Muscle of leg (tissue), 11 donors: ENCODE data around the gene SLC12A6. TPM values are rescaled to one million over a fixed set of nuclear protein-coding genes. Genes with fewer than 3 reads are reported as not detected.
"Not testable (repeated sequence)": the region's sequence is repeated elsewhere in the genome, so short reads cannot be mapped to it uniquely, and the experiment has no call there.

ENCODE experiments used
- DNase-seq: peaks from one replicate; pipeline ENCODE4 v3.0.0; 2013
- H3K27ac ChIP-seq: one replicate; pipeline ENCODE4 v1.5.1; 2013; ENCODE audit warnings: mild to moderate bottlenecking, low read length, control low read depth
- H3K27me3 ChIP-seq: one replicate; pipeline ENCODE4 v1.6.1; 2013; ENCODE audit warnings: low read length; ENCODE audit not compliant: control insufficient read depth, insufficient read depth
- H3K36me3 ChIP-seq: one replicate; pipeline ENCODE4 v1.6.1; 2013; ENCODE audit warnings: low read length; ENCODE audit not compliant: control insufficient read depth, insufficient read depth
- H3K4me1 ChIP-seq: one replicate; pipeline ENCODE4 v1.6.1; 2013; ENCODE audit warnings: low read length; ENCODE audit not compliant: control insufficient read depth, insufficient read depth
- H3K4me3 ChIP-seq: one replicate; pipeline ENCODE4 v1.5.1; 2013; ENCODE audit warnings: low read length, control low read depth
- H3K9me3 ChIP-seq: replicated peaks from 2 replicates; pipeline ENCODE4 v1.6.1; 2013; ENCODE audit warnings: low read depth, low read length; ENCODE audit not compliant: control insufficient read depth
- WGBS: methylation state at CpG from one replicate; pipeline ENCODE4 v1.1.5; 2013; ENCODE audit warnings: missing lambda C conversion rate; ENCODE audit not compliant: insufficient coverage; 5-methylcytosine and 5-hydroxymethylcytosine counted together
- polyA plus RNA-seq, 8 donors: library from polyadenylated mRNA; unstranded; fragments of 120-200 nt; gene quantifications; one replicate each; pipeline versions ENCODE4 v1.2.1 to v1.2.3, GENCODE V29; 2013; ENCODE audit warnings: inconsistent platforms in 1 of 8, low replicate concordance in 1 of 8; ENCODE audit not compliant: insufficient read length in 8 of 8, insufficient read depth in 1 of 8
- total RNA-seq: library from RNA; stranded (reverse); fragments of 120-200 nt; gene quantifications from one replicate; pipeline ENCODE4 v1.2.4, GENCODE V29; 2013

SLC12A6 gene
- total and polyA plus RNA-seq, 9 donors, result 11.7 to 18.6 (median 15.3) TPM

DNA sequence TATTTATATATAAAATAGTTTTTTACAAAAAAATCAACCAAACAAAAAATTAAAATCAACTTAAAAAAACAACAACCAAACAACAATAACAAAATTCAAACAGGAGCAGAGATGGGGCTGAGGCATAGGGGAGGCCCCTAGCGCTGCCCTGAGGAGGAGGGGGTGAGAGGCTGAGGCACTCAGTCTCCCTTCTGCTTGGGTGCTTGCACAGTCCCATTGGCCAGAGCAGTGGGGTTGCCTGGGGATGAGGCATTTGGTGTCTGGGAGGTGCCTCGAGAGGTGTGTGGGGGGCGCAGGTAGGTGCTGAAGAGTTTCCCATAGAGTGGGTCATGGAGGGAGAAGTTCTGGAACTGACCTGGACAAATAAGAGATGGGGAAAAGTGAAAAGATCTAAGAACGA, 21.4 kb upstream of the SLC12A6 start:
- Histone ChIP-seq H3K27ac (no peak overlapping the region), H3K4me1 (no peaks in the 10 kb centered on the region), H3K9me3 (no peaks in the 10 kb centered on the region), H3K27me3 (no peaks in the 10 kb centered on the region), H3K4me3 (no peak overlapping the region), H3K36me3 (peaks cover 66% of the 10 kb centered on the region)
- 96% methylated on average over 3 of the region's 4 CpGs for WGBS
- no peak for DNase-seq

DNA sequence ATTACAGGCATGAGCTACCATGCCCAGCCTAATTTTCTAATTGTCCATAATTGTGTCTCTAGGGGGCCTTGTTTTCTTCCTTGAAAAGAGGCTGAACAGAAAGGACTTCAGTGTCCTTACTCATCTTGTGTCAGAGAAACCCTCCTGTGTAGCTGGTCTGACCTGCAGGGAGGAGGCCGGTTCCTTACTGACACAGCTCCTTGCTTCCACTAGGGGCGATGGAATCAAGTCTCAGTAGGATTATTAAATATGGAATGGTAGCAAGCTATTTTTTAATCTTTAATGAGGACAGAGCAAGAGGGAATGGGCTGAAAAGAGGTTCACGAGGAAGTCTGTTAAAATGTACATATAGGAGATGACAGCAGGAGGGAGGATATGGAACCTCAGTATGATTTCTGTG, 20.8 kb upstream of the SLC12A6 start:
- H3K27ac ChIP-seq, result no peak overlapping the region
- no peaks in the 10 kb centered on the region for H3K27me3 ChIP-seq
- H3K4me1 ChIP-seq, result no peaks in the 10 kb centered on the region
- H3K9me3 ChIP-seq, result no peaks in the 10 kb centered on the region
- no peak overlapping the region for H3K4me3 ChIP-seq
- H3K36me3 ChIP-seq, result peaks cover 60% of the 10 kb centered on the region
- DNase-seq, result no peak
- 100% methylated on average over 2 of the region's 3 CpGs for WGBS

DNA sequence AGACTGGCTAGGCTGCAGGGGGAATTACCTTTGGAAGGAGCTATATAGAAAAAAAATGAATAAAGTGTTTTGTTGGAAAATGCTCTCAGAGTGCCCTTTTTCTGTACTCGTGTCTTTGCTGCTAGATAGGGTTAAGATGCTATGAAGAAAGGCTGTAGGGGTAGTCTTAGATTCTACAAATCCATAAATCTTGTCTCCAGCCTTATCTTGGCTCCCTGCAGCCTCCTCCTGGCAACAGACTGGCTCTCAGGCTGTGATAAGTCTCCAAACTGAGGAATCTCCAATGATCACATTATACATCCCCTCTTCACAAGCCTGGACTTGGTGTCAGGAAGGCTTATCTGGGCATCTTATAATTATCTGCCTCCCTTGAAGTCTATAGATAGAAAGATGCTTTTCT, 20.1 kb upstream of the SLC12A6 start:
- Histone ChIP-seq H3K4me3 (no peak overlapping the region), H3K9me3 (no peaks in the 10 kb centered on the region), H3K36me3 (peaks cover 55% of the 10 kb centered on the region), H3K4me1 (no peaks in the 10 kb centered on the region), H3K27me3 (no peaks in the 10 kb centered on the region), H3K27ac (no peak overlapping the region)
- WGBS, result no CpG with 5 or more reads among the region's 1 CpG
- no peak for DNase-seq

DNA sequence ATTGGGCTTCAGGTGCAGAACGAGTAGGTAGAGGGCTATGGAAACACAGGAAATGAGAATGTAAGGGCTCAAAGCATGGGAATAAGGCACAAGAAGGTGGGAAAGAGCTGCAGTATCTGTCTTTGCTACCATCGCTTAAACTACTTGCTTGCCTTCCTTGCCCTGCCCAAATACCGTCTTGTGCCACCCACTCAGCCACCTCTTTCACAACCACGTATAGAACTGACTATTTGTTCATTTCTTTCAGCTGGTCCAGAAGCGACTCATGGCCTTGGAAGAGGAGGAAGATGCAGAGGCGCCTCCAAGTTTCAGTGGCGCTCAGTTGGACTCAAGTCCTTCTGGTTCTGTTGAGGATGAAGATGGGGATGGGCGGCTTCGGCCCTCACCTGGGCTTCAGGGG, 17.7 kb upstream of the SLC12A6 start:
- Histone ChIP-seq H3K4me1 (no peaks in the 10 kb centered on the region), H3K27me3 (no peaks in the 10 kb centered on the region), H3K4me3 (no peak overlapping the region), H3K27ac (no peak overlapping the region), H3K36me3 (peaks cover 40% of the 10 kb centered on the region), H3K9me3 (no peaks in the 10 kb centered on the region)
- 91% methylated on average over 5 of the region's 9 CpGs for WGBS
- DNase-seq, result no peak

DNA sequence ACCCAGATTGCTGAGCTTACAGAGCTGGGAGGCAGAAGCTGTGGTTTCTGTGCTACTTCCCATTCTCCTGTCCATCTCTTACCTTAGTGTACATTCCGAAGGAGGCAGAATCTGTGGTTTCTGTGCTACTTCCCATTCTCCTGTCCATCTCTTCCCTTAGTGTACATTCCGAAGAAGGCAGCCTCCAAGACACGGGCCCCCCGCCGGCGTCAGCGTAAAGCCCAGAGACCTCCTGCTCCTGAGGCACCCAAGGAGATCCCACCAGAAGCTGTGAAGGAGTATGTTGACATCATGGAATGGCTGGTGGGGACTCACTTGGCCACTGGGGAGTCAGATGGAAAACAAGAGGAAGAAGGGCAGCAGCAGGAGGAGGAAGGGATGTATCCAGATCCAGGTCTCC, 16.7 kb upstream of the SLC12A6 start:
- DNase-seq, result no peak
- Histone ChIP-seq H3K27ac (no peak overlapping the region), H3K27me3 (no peaks in the 10 kb centered on the region), H3K9me3 (no peaks in the 10 kb centered on the region), H3K4me3 (no peak overlapping the region), H3K36me3 (peaks cover 32% of the 10 kb centered on the region), H3K4me1 (no peaks in the 10 kb centered on the region)
- 78% methylated on average over 7 of the region's 7 CpGs for WGBS

DNA sequence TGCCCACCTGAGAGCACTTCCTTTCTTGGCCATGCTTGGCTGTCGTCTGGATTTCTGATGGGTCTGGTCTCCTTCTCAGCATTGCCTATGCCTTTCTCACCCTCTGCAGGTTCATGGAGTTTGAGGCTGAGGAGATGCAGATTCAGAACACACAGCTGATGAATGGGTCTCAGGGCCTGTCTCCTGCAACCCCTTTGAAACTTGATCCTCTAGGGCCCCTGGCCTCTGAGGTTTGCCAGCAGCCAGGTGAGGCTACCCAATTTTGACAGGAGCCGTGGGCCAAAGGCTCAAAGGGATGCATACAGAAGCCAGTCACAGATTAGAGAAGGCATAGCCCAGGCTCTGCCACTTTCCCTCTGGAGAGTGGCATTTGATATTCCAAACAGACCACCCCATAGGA, 16.0 kb upstream of the SLC12A6 start:
- Histone ChIP-seq H3K27me3 (no peaks in the 10 kb centered on the region), H3K9me3 (no peaks in the 10 kb centered on the region), H3K27ac (no peak overlapping the region), H3K4me1 (no peaks in the 10 kb centered on the region), H3K36me3 (peaks cover 30% of the 10 kb centered on the region), H3K4me3 (no peak overlapping the region)
- DNase-seq, result no peak
- WGBS, result 50% methylated on average over 1 of the region's 2 CpGs

DNA sequence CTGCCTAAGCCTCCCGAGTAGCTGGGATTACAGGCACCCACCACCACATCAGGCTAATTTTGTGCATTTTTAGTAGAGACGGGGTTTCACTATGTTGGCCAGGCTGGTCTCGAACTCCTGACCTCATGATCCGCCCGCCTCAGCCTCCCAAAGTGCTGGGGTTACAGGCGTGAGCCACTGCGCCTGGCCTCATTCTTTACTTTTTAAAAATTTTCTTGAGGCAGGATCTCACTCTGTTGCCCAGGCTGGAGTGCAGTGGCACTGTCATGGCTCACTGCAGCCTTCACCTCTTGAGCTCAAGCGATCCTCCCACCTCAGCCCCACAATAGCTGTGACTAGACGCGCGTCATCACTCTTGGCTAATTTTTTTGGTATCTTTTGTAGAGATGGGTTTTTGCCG, 15.4 kb upstream of the SLC12A6 start:
- not testable (repeated sequence) for H3K27me3 ChIP-seq, H3K9me3 ChIP-seq, DNase-seq, H3K4me1 ChIP-seq, H3K4me3 ChIP-seq, H3K27ac ChIP-seq
- WGBS, result 86% methylated on average over 1 of the region's 12 CpGs
- H3K36me3 ChIP-seq, result peaks cover 24% of the 10 kb centered on the region

DNA sequence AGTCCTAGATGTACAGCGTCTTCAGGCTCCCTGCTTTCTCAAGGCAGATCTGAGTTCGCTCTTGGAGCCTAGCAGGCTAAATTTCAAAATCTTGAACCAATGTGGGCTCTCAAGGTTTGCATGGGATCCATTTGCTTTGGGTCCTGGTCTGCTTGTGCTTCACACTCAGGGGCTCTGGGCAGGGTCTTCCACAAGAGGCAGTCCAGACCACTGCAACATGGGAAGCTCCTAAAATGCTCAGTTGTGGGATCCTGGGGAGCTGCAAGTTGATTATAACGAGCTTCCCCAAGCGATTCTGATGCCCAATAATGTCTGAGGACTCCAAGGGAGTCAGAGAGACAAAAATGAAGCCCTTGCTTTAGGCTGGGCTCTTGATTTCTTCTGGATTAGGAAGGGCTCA, 12.2 kb upstream of the SLC12A6 start:
- Histone ChIP-seq H3K27me3 (no peaks in the 10 kb centered on the region), H3K4me1 (no peaks in the 10 kb centered on the region), H3K27ac (no peak overlapping the region), H3K36me3 (peaks cover 2% of the 10 kb centered on the region), H3K9me3 (no peaks in the 10 kb centered on the region), H3K4me3 (no peak overlapping the region)
- no peak for DNase-seq
- 66% methylated on average over 3 of the region's 4 CpGs for WGBS

DNA sequence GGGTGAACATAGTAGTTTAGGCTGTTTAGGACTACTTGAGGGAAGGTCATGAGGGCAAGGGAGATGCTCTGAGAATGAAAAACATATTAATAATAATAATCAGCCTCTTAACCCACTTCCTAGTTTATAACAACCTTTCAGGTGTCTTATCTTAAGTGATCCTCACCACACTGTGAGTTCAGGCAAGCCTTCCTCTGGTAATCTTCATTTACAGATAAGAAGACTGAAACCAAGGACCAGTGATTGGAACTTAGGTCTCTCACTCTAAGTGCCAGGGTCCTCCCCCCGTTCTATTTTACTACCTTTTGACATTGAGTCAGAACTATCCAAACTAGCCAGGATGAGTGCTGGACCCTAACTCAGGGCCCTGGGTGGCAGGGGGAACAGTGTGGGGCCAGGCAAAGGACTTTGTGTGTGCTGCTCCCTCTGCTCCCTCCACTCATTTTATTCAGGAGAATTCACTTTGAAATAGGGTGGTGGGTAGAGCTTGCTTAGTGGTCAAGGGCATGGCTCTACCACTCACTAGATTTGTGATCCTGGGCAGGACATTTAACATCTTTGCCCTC, 11.2 kb upstream of the SLC12A6 start:
- no CpG with 5 or more reads among the region's 1 CpG for WGBS
- no peak overlapping the region for H3K27ac ChIP-seq
- H3K36me3 ChIP-seq, result no peaks in the 10 kb centered on the region
- H3K4me1 ChIP-seq, result no peaks in the 10 kb centered on the region
- H3K9me3 ChIP-seq, result no peaks in the 10 kb centered on the region
- no peaks in the 10 kb centered on the region for H3K27me3 ChIP-seq
- H3K4me3 ChIP-seq, result no peak overlapping the region
- no peak for DNase-seq

DNA sequence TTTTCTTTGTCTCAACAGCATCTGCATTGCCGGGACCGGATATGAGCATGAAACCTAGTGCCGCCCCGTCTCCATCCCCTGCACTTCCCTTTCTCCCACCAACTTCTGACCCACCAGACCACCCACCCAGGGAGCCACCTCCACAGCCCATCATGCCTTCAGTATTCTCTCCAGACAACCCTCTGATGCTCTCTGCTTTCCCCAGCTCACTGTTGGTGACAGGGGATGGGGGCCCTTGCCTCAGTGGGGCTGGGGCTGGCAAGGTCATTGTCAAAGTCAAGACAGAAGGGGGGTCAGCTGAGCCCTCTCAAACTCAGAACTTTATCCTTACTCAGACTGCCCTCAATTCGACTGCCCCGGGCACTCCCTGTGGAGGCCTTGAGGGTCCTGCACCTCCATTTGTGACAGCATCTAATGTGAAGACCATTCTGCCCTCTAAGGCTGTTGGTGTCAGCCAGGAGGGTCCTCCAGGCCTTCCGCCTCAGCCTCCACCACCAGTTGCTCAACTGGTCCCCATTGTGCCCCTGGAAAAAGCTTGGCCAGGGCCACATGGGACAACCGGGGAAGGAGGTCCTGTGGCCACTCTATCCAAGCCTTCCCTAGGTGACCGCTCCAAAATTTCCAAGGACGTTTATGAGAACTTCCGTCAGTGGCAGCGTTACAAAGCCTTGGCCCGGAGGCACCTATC, 10.5 kb upstream of the SLC12A6 start:
- H3K27ac ChIP-seq, result no peak overlapping the region
- 77% methylated on average over 11 of the region's 13 CpGs for WGBS
- no peaks in the 10 kb centered on the region for H3K27me3 ChIP-seq
- no peak for DNase-seq
- no peaks in the 10 kb centered on the region for H3K36me3 ChIP-seq
- H3K4me1 ChIP-seq, result peaks cover 2% of the 10 kb centered on the region
- no peaks in the 10 kb centered on the region for H3K9me3 ChIP-seq
- H3K4me3 ChIP-seq, result no peak overlapping the region
